Ovary (tissue), 3 donors: ENCODE results near the gene PRADC1.

Experiments used
- CTCF ChIP-seq, 3 donors: fragments of 450-650 bp in 2 of 3; fragments of 200-600 bp in 1 of 3; IDR thresholded peaks; one replicate each; pipeline versions ENCODE4 v1.5.1 to v1.8.0; 2016 to 2022; ENCODE audit warnings: antibody characterized with exemption in 3 of 3, mild to moderate bottlenecking in 1 of 3
- EP300 ChIP-seq: sonication (generic); formaldehyde crosslinking; IDR thresholded peaks from one replicate; pipeline ENCODE4 v1.6.1; 2017; ENCODE audit warnings: antibody characterized with exemption
- donor health status: DM: no; HTN: no; CAD: no.

GRCh38 chr2:73244580-73244979 is 11.5 kb upstream of the PRADC1 start:
- TF ChIP-seq CTCF (IDR thresholded peaks at IDR 0.05) (no peak), EP300 (no peak)
